K562 (cell line): ENCODE measurements around the gene GRB14. TPM values are rescaled to one million over a fixed set of nuclear protein-coding genes. Genes with fewer than 3 reads are reported as not detected.

Experiments
- ATAC-seq: fragments of 200-7000 bp; cut with Tn5 transposase; 3 replicates; pipeline ENCODE4 v1.9.1; 2020; ENCODE audit warnings: moderate library complexity
- BruUV-seq: library from RNA; stranded (reverse); fragments of 400-500 nt; replicated peaks from 2 replicates; lab custom pipeline; 2021; lab: Mats Ljungman, UMichigan
- CTCF ChIA-PET: fragments of 300-600 bp; formaldehyde crosslinking; extraction: SDS; loops from one replicate; lab custom pipeline; 2021; ENCODE audit warnings: low intra/inter-chr PET ratio; lab: Yijun Ruan, JAX
- POLR2A ChIA-PET: fragments of 300-600, 350-650 bp; sonication (Branson Sonifier 250); formaldehyde crosslinking; extraction: SDS; loops from one replicate; lab custom pipeline; 2021; ENCODE audit warnings: antibody characterized with exemption, inconsistent platforms; lab: Yijun Ruan, JAX
- DNase-seq, 4 experiments: peaks; one replicate each; pipeline versions ENCODE4 v3.0.0 to v3.0.0-alpha.2; 2011 to 2018; ENCODE audit warnings: low spot score in 3 of 4, mixed read lengths in 3 of 4; ENCODE audit errors: extremely low read depth in 1 of 4
- FAIRE-seq: peaks from 2 replicates; lab custom pipeline; 2011; peaks lifted over from hg19 to GRCh38; lab: Jason Lieb, UNC
- H2AFZ ChIP-seq: 2 replicates; pipeline ENCODE4 v1.6.0; 2011; ENCODE audit warnings: low read depth, low read length, control low read depth, inconsistent platforms
- H3K27ac ChIP-seq: fragments of 200-600 bp; 3 replicates; pipeline ENCODE4 v1.8.0; 2011; ENCODE audit warnings: low read depth, mild to moderate bottlenecking, control low read depth, inconsistent platforms, low read length, moderate library complexity, mixed read lengths; ENCODE audit errors: extremely low read depth
- H3K27me3 ChIP-seq, 2 experiments: fragments of 300-600 bp in 1 of 2; 2 replicates in 1 of 2; 3 replicates in 1 of 2; pipeline versions ENCODE4 v1.6.0 to v1.8.0; 2011; ENCODE audit warnings: inconsistent platforms in 2 of 2, low read length in 2 of 2, mild to moderate bottlenecking in 1 of 2, mixed read lengths in 1 of 2, moderate library complexity in 1 of 2; ENCODE audit not compliant: control insufficient read depth in 2 of 2, insufficient read depth in 2 of 2
- H3K36me3 ChIP-seq: fragments of 300-600 bp; 3 replicates; pipeline ENCODE4 v1.8.0; 2011; ENCODE audit warnings: mild to moderate bottlenecking, low read length, inconsistent platforms; ENCODE audit not compliant: control insufficient read depth, insufficient read depth
- H3K4me1 ChIP-seq, 2 experiments: fragments of 200-600 bp in 1 of 2; replicated peaks in 1 of 2; 2 replicates in 1 of 2; 3 replicates in 1 of 2; pipeline versions ENCODE4 v1.5.1 to v1.8.0; 2011; ENCODE audit warnings: inconsistent platforms in 2 of 2, low read length in 2 of 2, mild to moderate bottlenecking in 1 of 2, mixed read lengths in 1 of 2, moderate library complexity in 1 of 2; ENCODE audit not compliant: control insufficient read depth in 2 of 2, insufficient read depth in 2 of 2
- H3K4me2 ChIP-seq: 2 replicates; pipeline ENCODE4 v1.6.1; 2011; ENCODE audit warnings: low read length, control low read depth, inconsistent platforms, mixed read lengths; ENCODE audit not compliant: insufficient read depth
- H3K4me3 ChIP-seq: fragments of 200-600 bp; sonication (generic), shearing (Covaris generic); 2 replicates; pipeline ENCODE4 v1.5.1; 2016; ENCODE audit warnings: control low read depth, inconsistent platforms
- H3K79me2 ChIP-seq: fragments of 200-600 bp; 3 replicates; pipeline ENCODE4 v1.8.0; 2011; ENCODE audit warnings: low read length, inconsistent platforms; ENCODE audit not compliant: control insufficient read depth, insufficient read depth
- H3K9ac ChIP-seq, 2 experiments: 2 replicates each; pipeline versions ENCODE4 v1.6.0 to v1.6.1; 2011; ENCODE audit warnings: low read depth in 2 of 2, low read length in 2 of 2, control low read depth in 1 of 2, inconsistent platforms in 1 of 2, mild to moderate bottlenecking in 1 of 2, mixed read lengths in 1 of 2; ENCODE audit not compliant: insufficient read depth in 1 of 2
- H3K9me1 ChIP-seq: one replicate; pipeline ENCODE4 v1.6.0; 2011; ENCODE audit warnings: inconsistent platforms, mild to moderate bottlenecking, low read length, moderate library complexity; ENCODE audit not compliant: control insufficient read depth, insufficient read depth
- H3K9me3 ChIP-seq: replicated peaks from 2 replicates; pipeline ENCODE4 v1.5.1; 2011; ENCODE audit warnings: low read depth, low read length, inconsistent platforms; ENCODE audit not compliant: control insufficient read depth, insufficient read depth
- H4K20me1 ChIP-seq: replicated peaks from 2 replicates; pipeline ENCODE4 v1.6.1; 2011; ENCODE audit warnings: low read length, inconsistent platforms, mixed read lengths; ENCODE audit not compliant: control insufficient read depth, insufficient read depth
- BRD4 ChIP-seq: fragments of 200-600 bp; sonication (generic); IDR thresholded peaks from 2 replicates; pipeline ENCODE4 v1.6.1; 2017; ENCODE audit warnings: inconsistent platforms
- ERF ChIP-seq: fragments of 450-650 bp; formaldehyde crosslinking; IDR thresholded peaks from 2 replicates; pipeline ENCODE4 v1.4.0; 2020; ENCODE audit warnings: mild to moderate bottlenecking, mixed read lengths
- MNT ChIP-seq, 2 experiments: fragments of 450-650 bp; conservative IDR thresholded peaks; 2 replicates each; pipeline ENCODE4 v1.6.1; 2017; ENCODE audit warnings: mild to moderate bottlenecking in 2 of 2, moderate library complexity in 2 of 2
- NCOA1 ChIP-seq: fragments of 450-650 bp; IDR thresholded peaks from 2 replicates; pipeline ENCODE4 v1.6.1; 2016; ENCODE audit warnings: low read depth
- NCOA4 ChIP-seq: fragments of 450-650 bp; IDR thresholded peaks from 2 replicates; pipeline ENCODE4 v1.6.1; 2018; ENCODE audit warnings: mild to moderate bottlenecking; ENCODE audit not compliant: partially characterized antibody
- NFE2L1 ChIP-seq: fragments of 450-650 bp; IDR thresholded peaks from 2 replicates; pipeline ENCODE4 v1.6.1; 2016; ENCODE audit warnings: missing genetic modification characterization, low read depth, mild to moderate bottlenecking, missing compliant biosample characterization, moderate library complexity, borderline replicate concordance
- PHB ChIP-seq: fragments of 250-450 bp; sonication (Bioruptor Pico); IDR thresholded peaks from 2 replicates; pipeline ENCODE4 v1.5.0; 2021
- POLR2AphosphoS2 ChIP-seq: IDR thresholded peaks from 2 replicates; pipeline ENCODE4 v1.6.1; 2012; ENCODE audit warnings: low read length, improper control_type of control experiment
- PRMT5 ChIP-seq: sonication (generic); formaldehyde crosslinking; IDR thresholded peaks from 2 replicates; pipeline ENCODE4 v1.5.0; 2020; ENCODE audit warnings: missing genetic modification reagents
- RAD21 ChIP-seq, 2 experiments: fragments of 250-450 bp in 1 of 2; fragments of 450-650 bp in 1 of 2; sonication (Bioruptor Pico) in 1 of 2; formaldehyde crosslinking in 1 of 2; IDR thresholded peaks in 1 of 2; conservative IDR thresholded peaks in 1 of 2; 2 replicates each; pipeline versions ENCODE4 v1.4.0 to v1.8.0; 2020 to 2022; ENCODE audit warnings: mild to moderate bottlenecking in 2 of 2, moderate library complexity in 1 of 2
- ZFPM2 ChIP-seq: fragments of 250-450 bp; sonication (Bioruptor Pico); IDR thresholded peaks from 2 replicates; pipeline ENCODE4 v1.5.1; 2022; ENCODE audit warnings: mild to moderate bottlenecking
- ZNF143 ChIP-seq: sonication (generic); formaldehyde crosslinking; IDR thresholded peaks from 2 replicates; pipeline ENCODE4 v1.9.0; 2022; ENCODE audit warnings: mild to moderate bottlenecking, missing genetic modification reagents
- ZNF431 ChIP-seq: sonication (generic); formaldehyde crosslinking; IDR thresholded peaks from 2 replicates; pipeline ENCODE4 v1.8.0; 2022; ENCODE audit warnings: mild to moderate bottlenecking, missing genetic modification reagents
- ZNF699 ChIP-seq: fragments of 250-450 bp; sonication (Bioruptor Pico); IDR thresholded peaks from 2 replicates; pipeline ENCODE4 v1.8.0; 2021; ENCODE audit warnings: mild to moderate bottlenecking, moderate library complexity; ENCODE audit not compliant: insufficient replicate concordance
- WGBS: fragments of 100-300 bp; shearing (Covaris generic); methylation state at CpG from one replicate; pipeline ENCODE4 v1.1.6; 2016; ENCODE audit warnings: low coverage, mixed read lengths; ENCODE audit not compliant: insufficient coverage; ENCODE audit errors: missing lambda C conversion rate; 5-methylcytosine and 5-hydroxymethylcytosine counted together
- in situ Hi-C: fragments of 300-500 bp; cut with MboI; formaldehyde crosslinking; loops from 4 replicates; pipeline ENCODE4 v1.15.0; 2018; ENCODE audit warnings: inconsistent platforms, mixed read lengths
- intact Hi-C: fragments of 100-400 bp; cut with micrococcal nuclease; formaldehyde crosslinking; loops from 2 replicates; pipeline ENCODE4 v1.14.2; 2022
- polyA plus RNA-seq, 8 experiments: library from polyadenylated mRNA; depleted of rRNA in 4 of 8; stranded (reverse) in 5 of 8; unstranded in 3 of 8; fragments of >200 nt; fragmentation: Nextera tagmentation in 2 of 8; fragmentation: Illumina TruSeq in 1 of 8; extraction: Ambion mirVana in 2 of 8; extraction: Trizol in 1 of 8; gene quantifications; 2 replicates each; pipeline versions ENCODE4 v1.2.1 to v1.2.3, GENCODE V29; 2011 to 2014; ENCODE audit warnings: inconsistent platforms in 1 of 8, missing spikeins in 1 of 8
- total RNA-seq, 7 experiments: library from RNA; depleted of rRNA in 6 of 7; stranded (reverse); fragments of >200 nt in 6 of 7; fragmentation: Illumina TruSeq in 2 of 7; extraction: Trizol in 2 of 7; gene quantifications; 2 replicates each; pipeline versions ENCODE4 v1.2.1 to v1.2.3, GENCODE V29; 2011 to 2021; ENCODE audit warnings: low replicate concordance in 1 of 7

GRB14 gene
- total and polyA plus RNA-seq, 9 of the 15 experiments (the other 6 are each of a cell fraction or from before 2014, with no cell fraction given), result not detected

GRCh38 chr2:164561416-164561815 is 59.9 kb downstream of the GRB14 start:
- in situ Hi-C loops (no loop called here), intact Hi-C loops (loop anchor here (2.0 kb wide), 1 partner anchor 155 kb away; no protein-coding TSS in a partner anchor)
- DNase-seq (no peak), ATAC-seq (no peak)
- BruUV-seq, result no TSS peak
- H3K9ac ChIP-seq, result no peak overlapping the region
- no peak overlapping the region for H3K27ac ChIP-seq
- TF ChIP-seq NCOA4, result no peak
- no peak for TF ChIP-seq RAD21 (CRISPR knock-in tag; conservative IDR thresholded peaks at IDR 0.05 in 1 of 2, IDR thresholded peaks at IDR 0.05 in 1 of 2)
- TF ChIP-seq, all 486 proteins: peak for 0
- Histone ChIP-seq H3K4me3 (no peak overlapping the region), H2AFZ (no peak overlapping the region), H3K27me3 (no peaks in the 10 kb centered on the region), H3K36me3 (no peaks in the 10 kb centered on the region), H3K9me3 (no peaks in the 10 kb centered on the region; the same call in 1 of the 2 replicates), H3K4me2 (no peak overlapping the region), H3K4me1 (no peaks in the 10 kb centered on the region), H3K79me2 (no peaks in the 10 kb centered on the region), H4K20me1 (no peaks in the 10 kb centered on the region), H3K9me1 (no peaks in the 10 kb centered on the region)
- WGBS, result 3% methylated on average over 4 of the region's 4 CpGs
- FAIRE-seq, result no peak
- ChIA-PET CTCF (no interaction called here), POLR2A (no interaction called here)

GRCh38 chr2:164560902-164561301 is 60.4 kb downstream of the GRB14 start:
- H3K27me3 ChIP-seq, result no peaks in the 10 kb centered on the region
- intact Hi-C loops, result loop anchor here (2.0 kb wide), 1 partner anchor 156 kb away; no protein-coding TSS in a partner anchor
- 4% methylated on average over 2 of the region's 2 CpGs for whole genome bisulfite sequencing
- H3K9me3 ChIP-seq, result no peaks in the 10 kb centered on the region; the same call in 1 of the 2 replicates
- no peak overlapping the region for H3K4me2 ChIP-seq
- H3K36me3 ChIP-seq, result no peaks in the 10 kb centered on the region
- no peak overlapping the region for H3K27ac ChIP-seq
- CTCF ChIA-PET, result no interaction called here
- in situ Hi-C loops, result no loop called here
- no peaks in the 10 kb centered on the region for H3K9me1 ChIP-seq
- no peak overlapping the region for H3K9ac ChIP-seq
- DNase-seq, result no peak
- POLR2A ChIA-PET, result interaction anchor here (0.7 kb wide), 1 partner anchor 50 kb away, joined by 3 read pairs; no protein-coding TSS in a partner anchor
- H2AFZ ChIP-seq, result no peak overlapping the region
- no peak for ATAC-seq
- no peak overlapping the region for H3K4me3 ChIP-seq
- H3K79me2 ChIP-seq, result no peaks in the 10 kb centered on the region
- no peaks in the 10 kb centered on the region for H3K4me1 ChIP-seq
- no peak for FAIRE-seq
- no TSS peak for BruUV-seq
- H4K20me1 ChIP-seq, result no peaks in the 10 kb centered on the region
- no peak for TF ChIP-seq NCOA1
- TF ChIP-seq ZNF143 (CRISPR knock-in tag), result no peak
- TF ChIP-seq BRD4, result no peak
- TF ChIP-seq ZNF431 (CRISPR knock-in tag), result no peak
- TF ChIP-seq MNT (conservative IDR thresholded peaks at IDR 0.05), result no peak
- no peak for TF ChIP-seq PHB (CRISPR knock-in tag)
- TF ChIP-seq PRMT5 (CRISPR knock-in tag), result no peak
- no peak for TF ChIP-seq NFE2L1
- no peak for TF ChIP-seq ZFPM2 (CRISPR knock-in tag)
- no peak for TF ChIP-seq ERF (CRISPR knock-in tag)
- no peak for TF ChIP-seq ZNF699
- no peak for TF ChIP-seq POLR2AphosphoS2
